Astrocyte (in vitro differentiated cells and primary cell): ENCODE data around the gene LRCH1. TPM values are rescaled to one million over a fixed set of nuclear protein-coding genes. Genes with fewer than 3 reads are reported as not detected.

ENCODE experiments used
- DNase-seq: peaks from one replicate; pipeline ENCODE4 v3.0.0-alpha.2; 2010; ENCODE audit warnings: low read depth
- FAIRE-seq: peaks from 2 replicates; lab custom pipeline; 2011; peaks lifted over from hg19 to GRCh38; lab: Jason Lieb, UNC
- H2AFZ ChIP-seq: 2 replicates; pipeline ENCODE4 v1.6.0; 2012; ENCODE audit warnings: low read depth, low read length, inconsistent platforms
- H3K27ac ChIP-seq: 2 replicates; pipeline ENCODE4 v1.5.1; 2011; ENCODE audit warnings: low read depth, low read length, inconsistent platforms
- H3K27me3 ChIP-seq: 2 replicates; pipeline ENCODE4 v1.6.0; 2011; ENCODE audit warnings: low read length, inconsistent platforms; ENCODE audit not compliant: insufficient read depth
- H3K36me3 ChIP-seq: 2 replicates; pipeline ENCODE4 v1.5.1; 2011; ENCODE audit warnings: low read length, inconsistent platforms; ENCODE audit not compliant: insufficient read depth
- H3K4me1 ChIP-seq: 2 replicates; pipeline ENCODE4 v1.5.1; 2011; ENCODE audit warnings: low read length, inconsistent platforms; ENCODE audit not compliant: insufficient read depth
- H3K4me2 ChIP-seq: 2 replicates; pipeline ENCODE4 v1.6.0; 2012; ENCODE audit warnings: low read length, inconsistent platforms
- H3K4me3 ChIP-seq: 2 replicates; pipeline ENCODE4 v1.5.1; 2011; ENCODE audit warnings: low read depth, mild to moderate bottlenecking, low read length, inconsistent platforms; ENCODE audit not compliant: insufficient read depth
- H3K79me2 ChIP-seq: 2 replicates; pipeline ENCODE4 v1.6.0; 2012; ENCODE audit warnings: mild to moderate bottlenecking, low read length, inconsistent platforms; ENCODE audit not compliant: insufficient read depth
- H3K9ac ChIP-seq: 2 replicates; pipeline ENCODE4 v1.6.0; 2012; ENCODE audit warnings: mild to moderate bottlenecking, low read length, inconsistent platforms
- H3K9me3 ChIP-seq: 2 replicates; pipeline ENCODE4 v1.5.1; 2012; ENCODE audit warnings: low read depth, mild to moderate bottlenecking, low read length, inconsistent platforms; ENCODE audit not compliant: insufficient read depth
- H4K20me1 ChIP-seq: 2 replicates; pipeline ENCODE4 v1.6.0; 2012; ENCODE audit warnings: low read length, inconsistent platforms; ENCODE audit not compliant: insufficient read depth
- H3K27ac Mint-ChIP-seq: one replicate; pipeline ENCODE4 v1.8.0; 2021; ENCODE audit warnings: mild to moderate bottlenecking, mixed read lengths; ENCODE audit not compliant: unreplicated experiment
- H3K27me3 Mint-ChIP-seq: one replicate; pipeline ENCODE4 v1.8.0; 2021; ENCODE audit warnings: low read depth, mixed read lengths; ENCODE audit not compliant: unreplicated experiment
- H3K36me3 Mint-ChIP-seq: one replicate; pipeline ENCODE4 v1.8.0; 2021; ENCODE audit warnings: low read depth, mixed read lengths; ENCODE audit not compliant: unreplicated experiment
- H3K4me1 Mint-ChIP-seq: one replicate; pipeline ENCODE4 v1.8.0; 2021; ENCODE audit warnings: low read depth, mixed read lengths; ENCODE audit not compliant: unreplicated experiment
- H3K4me3 Mint-ChIP-seq: one replicate; pipeline ENCODE4 v1.8.0; 2021; ENCODE audit warnings: mild to moderate bottlenecking, moderate library complexity, mixed read lengths; ENCODE audit not compliant: unreplicated experiment
- H3K9me3 Mint-ChIP-seq: one replicate; pipeline ENCODE4 v1.8.0; 2021; ENCODE audit warnings: mild to moderate bottlenecking, mixed read lengths; ENCODE audit not compliant: unreplicated experiment
- EZH2 ChIP-seq: IDR thresholded peaks from 2 replicates; pipeline ENCODE4 v1.6.1; 2012; ENCODE audit warnings: mild to moderate bottlenecking, low read length, inconsistent platforms; ENCODE audit not compliant: insufficient read depth
- total RNA-seq: library from RNA; stranded (reverse); gene quantifications from 2 replicates; pipeline ENCODE4 v1.2.1, GENCODE V29; 2021
- TF ChIP-seq, protein P1 (sequence below): IDR thresholded peaks from 2 replicates; pipeline ENCODE4 v1.5.1; 2011; ENCODE audit warnings: low read depth, mild to moderate bottlenecking, inconsistent platforms, low read length, moderate library complexity; ENCODE audit not compliant: insufficient read depth

Gene LRCH1
- total RNA-seq, 1 donor from 2014 or later, result 17.7 TPM

DNA sequence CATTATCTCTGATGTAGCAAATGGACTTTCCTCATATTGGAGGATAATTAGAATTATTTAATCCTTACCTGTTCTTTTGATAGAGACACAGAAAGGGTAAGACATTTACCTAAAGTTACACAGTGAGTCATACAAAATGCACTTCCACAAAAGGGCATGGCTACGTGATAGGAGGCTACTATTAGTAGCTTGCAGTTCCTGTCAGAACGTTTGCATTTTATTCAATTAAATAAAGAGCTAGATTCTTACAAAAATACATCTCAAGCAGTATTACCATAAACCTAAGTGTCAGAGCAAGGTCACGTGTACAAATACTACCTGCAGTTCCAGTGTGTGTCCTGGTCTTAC lies 123.4 kb downstream of the LRCH1 start:
- no peaks in the 10 kb centered on the region for H3K9me3 Mint-ChIP-seq
- H3K79me2 ChIP-seq, result peaks cover 21% of the 10 kb centered on the region
- no peak for TF ChIP-seq EZH2
- TF ChIP-seq, protein P1, sequence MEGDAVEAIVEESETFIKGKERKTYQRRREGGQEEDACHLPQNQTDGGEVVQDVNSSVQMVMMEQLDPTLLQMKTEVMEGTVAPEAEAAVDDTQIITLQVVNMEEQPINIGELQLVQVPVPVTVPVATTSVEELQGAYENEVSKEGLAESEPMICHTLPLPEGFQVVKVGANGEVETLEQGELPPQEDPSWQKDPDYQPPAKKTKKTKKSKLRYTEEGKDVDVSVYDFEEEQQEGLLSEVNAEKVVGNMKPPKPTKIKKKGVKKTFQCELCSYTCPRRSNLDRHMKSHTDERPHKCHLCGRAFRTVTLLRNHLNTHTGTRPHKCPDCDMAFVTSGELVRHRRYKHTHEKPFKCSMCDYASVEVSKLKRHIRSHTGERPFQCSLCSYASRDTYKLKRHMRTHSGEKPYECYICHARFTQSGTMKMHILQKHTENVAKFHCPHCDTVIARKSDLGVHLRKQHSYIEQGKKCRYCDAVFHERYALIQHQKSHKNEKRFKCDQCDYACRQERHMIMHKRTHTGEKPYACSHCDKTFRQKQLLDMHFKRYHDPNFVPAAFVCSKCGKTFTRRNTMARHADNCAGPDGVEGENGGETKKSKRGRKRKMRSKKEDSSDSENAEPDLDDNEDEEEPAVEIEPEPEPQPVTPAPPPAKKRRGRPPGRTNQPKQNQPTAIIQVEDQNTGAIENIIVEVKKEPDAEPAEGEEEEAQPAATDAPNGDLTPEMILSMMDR, result no peak
- no peak for FAIRE-seq
- H3K4me1 ChIP-seq, result peaks cover 5% of the 10 kb centered on the region
- no peaks in the 10 kb centered on the region for H3K27me3 Mint-ChIP-seq
- peaks cover 1% of the 10 kb centered on the region for H3K4me1 Mint-ChIP-seq
- no peak overlapping the region for H3K4me2 ChIP-seq
- peaks cover 38% of the 10 kb centered on the region for H4K20me1 ChIP-seq
- H3K27ac Mint-ChIP-seq, result no peak overlapping the region
- no peaks in the 10 kb centered on the region for H3K27me3 ChIP-seq
- H3K36me3 ChIP-seq, result no peaks in the 10 kb centered on the region
- no peak overlapping the region for H3K9ac ChIP-seq
- H3K36me3 Mint-ChIP-seq, result peaks cover 6% of the 10 kb centered on the region
- H2AFZ ChIP-seq, result no peak overlapping the region
- no peak overlapping the region for H3K4me3 Mint-ChIP-seq
- no peak overlapping the region for H3K4me3 ChIP-seq
- no peak for DNase-seq
- no peak overlapping the region for H3K27ac ChIP-seq
- no peaks in the 10 kb centered on the region for H3K9me3 ChIP-seq

DNA sequence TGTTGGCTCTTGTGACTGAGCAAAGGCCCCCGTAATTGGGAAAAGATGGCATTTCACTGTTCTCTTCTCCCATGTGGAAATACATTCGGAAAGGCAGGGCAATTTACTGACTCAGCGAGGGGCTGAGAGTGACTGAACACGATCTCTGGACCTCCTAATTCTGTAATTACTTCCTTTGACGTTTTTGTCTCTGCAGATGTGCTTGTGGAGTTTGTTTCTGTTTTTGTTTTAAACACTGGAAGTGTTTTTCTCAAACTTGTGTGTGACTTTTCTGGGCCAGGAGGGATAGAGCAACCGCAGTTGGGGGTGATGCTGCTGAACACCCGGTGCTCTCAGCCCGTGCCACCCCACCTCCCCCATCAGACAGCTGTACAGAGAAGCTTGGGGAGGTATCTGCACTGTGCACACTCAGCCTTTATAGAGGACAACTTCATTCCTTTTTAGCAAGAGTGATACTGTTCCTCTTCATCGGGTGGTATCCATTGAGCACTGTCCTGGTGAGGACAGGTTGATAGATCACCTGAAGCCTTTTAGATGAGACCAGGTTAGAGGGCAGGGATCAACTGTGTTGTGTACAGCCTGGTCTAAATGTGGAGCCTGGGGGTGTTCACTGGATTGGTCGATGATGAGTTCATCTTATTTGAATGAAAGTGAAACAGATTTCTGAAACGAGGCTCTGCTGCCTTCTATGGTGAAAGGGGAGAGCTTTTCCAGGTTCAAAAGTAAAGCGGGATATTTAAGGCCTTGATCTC lies 126.6 kb downstream of the LRCH1 start:
- no peak overlapping the region for H2AFZ ChIP-seq
- H3K36me3 Mint-ChIP-seq, result peaks cover 7% of the 10 kb centered on the region
- DNase-seq (no peak), FAIRE-seq (peak; percentile 34)
- H3K9ac ChIP-seq, result no peak overlapping the region
- no peaks in the 10 kb centered on the region for H3K9me3 ChIP-seq
- H3K9me3 Mint-ChIP-seq, result no peaks in the 10 kb centered on the region
- H3K36me3 ChIP-seq, result no peaks in the 10 kb centered on the region
- peaks cover 38% of the 10 kb centered on the region for H4K20me1 ChIP-seq
- H3K4me2 ChIP-seq, result peak overlapping the region; percentile 46
- H3K27ac ChIP-seq, result no peak overlapping the region
- no peak overlapping the region for H3K4me3 ChIP-seq
- H3K4me1 Mint-ChIP-seq, result peaks cover 11% of the 10 kb centered on the region
- H3K4me1 ChIP-seq, result peaks cover 5% of the 10 kb centered on the region
- H3K79me2 ChIP-seq, result peaks cover 18% of the 10 kb centered on the region
- no peaks in the 10 kb centered on the region for H3K27me3 ChIP-seq
- no peak for TF ChIP-seq EZH2
- TF ChIP-seq, protein P1, result no peak
- no peak overlapping the region for H3K27ac Mint-ChIP-seq
- no peak overlapping the region for H3K4me3 Mint-ChIP-seq
- no peaks in the 10 kb centered on the region for H3K27me3 Mint-ChIP-seq

DNA sequence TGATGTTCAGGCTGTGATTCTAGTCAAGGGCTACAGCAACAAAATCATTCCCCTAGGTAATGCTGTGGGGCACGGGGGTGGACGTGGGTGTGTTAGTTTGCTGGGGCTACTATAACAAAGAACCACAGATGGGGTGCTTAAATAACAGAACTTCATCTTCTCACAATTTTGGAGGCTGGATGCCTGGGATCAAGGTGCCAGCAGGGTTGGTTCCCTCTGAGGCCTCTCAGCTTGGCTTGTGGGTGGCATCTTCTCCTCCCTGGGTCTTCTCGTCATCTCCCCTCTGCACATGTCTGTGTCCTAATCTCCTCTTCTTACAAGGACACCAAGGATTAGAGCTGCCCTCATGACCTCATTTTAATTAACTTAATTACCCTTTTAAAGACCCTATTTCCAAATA lies 129.0 kb downstream of the LRCH1 start:
- no peaks in the 10 kb centered on the region for H3K9me3 Mint-ChIP-seq
- H3K9ac ChIP-seq, result no peak overlapping the region
- no peaks in the 10 kb centered on the region for H3K27me3 ChIP-seq
- H3K4me2 ChIP-seq, result no peak overlapping the region
- H4K20me1 ChIP-seq, result peaks cover 31% of the 10 kb centered on the region
- no peak overlapping the region for H3K27ac Mint-ChIP-seq
- no peak overlapping the region for H3K4me3 ChIP-seq
- no peaks in the 10 kb centered on the region for H3K27me3 Mint-ChIP-seq
- no peak overlapping the region for H3K27ac ChIP-seq
- H3K4me1 Mint-ChIP-seq, result peaks cover 26% of the 10 kb centered on the region
- no peaks in the 10 kb centered on the region for H3K9me3 ChIP-seq
- peaks cover 5% of the 10 kb centered on the region for H3K4me1 ChIP-seq
- H2AFZ ChIP-seq, result no peak overlapping the region
- TF ChIP-seq, protein P1, result no peak
- TF ChIP-seq EZH2, result no peak
- H3K36me3 ChIP-seq, result peaks cover 4% of the 10 kb centered on the region
- FAIRE-seq (no peak), DNase-seq (no peak)
- H3K4me3 Mint-ChIP-seq, result no peak overlapping the region
- H3K79me2 ChIP-seq, result peaks cover 11% of the 10 kb centered on the region
- peaks cover 4% of the 10 kb centered on the region for H3K36me3 Mint-ChIP-seq
